Measurements from ENCODE around the gene LANCL3.

Gene LANCL3

GRCh38 chrX:37726346-37726745 lies 154.9 kb downstream of the LANCL3 start:
- H3K36me3 Mint-ChIP-seq (ENCODE audit: low read depth): no peaks in the 10 kb centered on the region
- no peaks in the 10 kb centered on the region for H3K27me3 Mint-ChIP-seq (ENCODE audit: low read depth)
- H3K4me3 Mint-ChIP-seq: no peak overlapping the region
- H3K9me3 Mint-ChIP-seq: no peaks in the 10 kb centered on the region
- H3K27ac Mint-ChIP-seq: no peak overlapping the region
- no peaks in the 10 kb centered on the region for H3K4me1 Mint-ChIP-seq (ENCODE audit: low read depth)

Data from T-helper 1 cell treated with Interleukin-12 subunit alpha and Interleukin-12 subunit beta and Interleukin-4 antibody, amounts not matched to agents 30 μg/mL and 1 μg/mL, for 36 hours (primary cell).